SK-N-SH (cell line): Measurements from ENCODE around the gene THAP12.

ENCODE experiments used
- CHD2 ChIP-seq: fragments of 150-350 bp; IDR thresholded peaks from 2 replicates; pipeline ENCODE4 v1.6.1; 2018; ENCODE audit warnings: low read length; ENCODE audit not compliant: partially characterized antibody
- EP300 ChIP-seq, 2 experiments: IDR thresholded peaks; 2 replicates each; pipeline versions ENCODE4 v1.4.0 to v1.6.1; 2012; ENCODE audit warnings: borderline replicate concordance in 1 of 2, low read depth in 1 of 2, low read length in 1 of 2
- FOXJ3 ChIP-seq: sonication (generic); formaldehyde crosslinking; IDR thresholded peaks from 2 replicates; pipeline ENCODE4 v1.5.1; 2020; ENCODE audit warnings: mild to moderate bottlenecking, missing genetic modification reagents
- GATA2 ChIP-seq: sonication (generic); formaldehyde crosslinking; IDR thresholded peaks from 2 replicates; pipeline ENCODE4 v1.5.0; 2020; ENCODE audit warnings: mild to moderate bottlenecking, missing genetic modification reagents
- MXI1 ChIP-seq: IDR thresholded peaks from 2 replicates; pipeline ENCODE4 v1.6.1; 2012; ENCODE audit warnings: mild to moderate bottlenecking, low read depth, low read length, improper control_type of control experiment
- NRF1 ChIP-seq: IDR thresholded peaks from 2 replicates; pipeline ENCODE4 v1.6.1; 2012; ENCODE audit warnings: low read depth, mild to moderate bottlenecking, low read length
- POLR2AphosphoS5 ChIP-seq: IDR thresholded peaks from 2 replicates; pipeline ENCODE4 v1.6.1; 2012; ENCODE audit warnings: low read depth, low read length
- TEAD4 ChIP-seq: IDR thresholded peaks from 2 replicates; pipeline ENCODE4 v1.4.0; 2012; ENCODE audit warnings: mild to moderate bottlenecking, borderline replicate concordance; ENCODE audit not compliant: insufficient read depth
- TF ChIP-seq, protein P1 (sequence below): fragments of 200-600 bp; sonication (generic); IDR thresholded peaks from 2 replicates; pipeline ENCODE4 v1.6.1; 2017; ENCODE audit warnings: antibody characterized with exemption, mild to moderate bottlenecking, moderate library complexity
- TF ChIP-seq, protein P2 (sequence below): IDR thresholded peaks from 2 replicates; pipeline ENCODE4 v1.4.0; 2012; ENCODE audit warnings: low read depth
- TF ChIP-seq, protein P3 (sequence below): fragments of 150-350 bp; IDR thresholded peaks from 2 replicates; pipeline ENCODE4 v1.6.1; 2017; ENCODE audit warnings: antibody characterized with exemption, low read length, low read depth, borderline replicate concordance
- TF ChIP-seq, protein P4 (sequence below): IDR thresholded peaks from 2 replicates; pipeline ENCODE4 v1.4.0; 2012; ENCODE audit warnings: low read depth, borderline replicate concordance
- TF ChIP-seq, protein P5 (sequence below): IDR thresholded peaks from 2 replicates; pipeline ENCODE4 v1.6.1; 2012; ENCODE audit warnings: mild to moderate bottlenecking, low read depth, low read length, moderate library complexity
- TF ChIP-seq, protein P6 (sequence below): IDR thresholded peaks from 2 replicates; pipeline ENCODE4 v1.4.0; 2012; ENCODE audit warnings: low read depth, borderline replicate concordance

DNA sequence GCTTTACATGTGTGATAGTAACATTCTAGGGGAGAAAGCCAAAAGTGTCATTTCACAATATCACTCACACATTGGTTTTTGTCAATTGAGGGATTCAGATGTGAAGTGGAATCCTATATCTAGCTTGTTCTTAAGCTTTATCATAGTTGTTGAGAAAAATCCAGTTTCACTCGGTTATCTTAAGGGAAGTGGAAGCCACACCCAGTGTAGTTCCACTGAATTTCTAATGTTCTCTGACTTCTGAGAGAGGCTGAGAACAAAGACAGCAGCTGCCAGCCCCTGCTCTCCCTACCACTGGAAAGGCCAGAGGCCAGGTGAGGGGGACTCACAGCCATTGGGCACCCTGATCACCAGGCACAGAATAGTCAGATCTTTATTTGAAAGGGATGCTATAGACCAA is 53.7 kb downstream of the THAP12 start:
- TF ChIP-seq, protein P1, sequence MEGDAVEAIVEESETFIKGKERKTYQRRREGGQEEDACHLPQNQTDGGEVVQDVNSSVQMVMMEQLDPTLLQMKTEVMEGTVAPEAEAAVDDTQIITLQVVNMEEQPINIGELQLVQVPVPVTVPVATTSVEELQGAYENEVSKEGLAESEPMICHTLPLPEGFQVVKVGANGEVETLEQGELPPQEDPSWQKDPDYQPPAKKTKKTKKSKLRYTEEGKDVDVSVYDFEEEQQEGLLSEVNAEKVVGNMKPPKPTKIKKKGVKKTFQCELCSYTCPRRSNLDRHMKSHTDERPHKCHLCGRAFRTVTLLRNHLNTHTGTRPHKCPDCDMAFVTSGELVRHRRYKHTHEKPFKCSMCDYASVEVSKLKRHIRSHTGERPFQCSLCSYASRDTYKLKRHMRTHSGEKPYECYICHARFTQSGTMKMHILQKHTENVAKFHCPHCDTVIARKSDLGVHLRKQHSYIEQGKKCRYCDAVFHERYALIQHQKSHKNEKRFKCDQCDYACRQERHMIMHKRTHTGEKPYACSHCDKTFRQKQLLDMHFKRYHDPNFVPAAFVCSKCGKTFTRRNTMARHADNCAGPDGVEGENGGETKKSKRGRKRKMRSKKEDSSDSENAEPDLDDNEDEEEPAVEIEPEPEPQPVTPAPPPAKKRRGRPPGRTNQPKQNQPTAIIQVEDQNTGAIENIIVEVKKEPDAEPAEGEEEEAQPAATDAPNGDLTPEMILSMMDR, result no peak
- TF ChIP-seq MXI1 (no peak), CHD2 (no peak), EP300 (IDR thresholded peaks at IDR 0.05; ENCODE audit: borderline replicate concordance in 1 of 2, low read depth in 1 of 2, low read length in 1 of 2) (no peak), POLR2AphosphoS5 (no peak), FOXJ3 (CRISPR knock-in tag) (no peak), GATA2 (CRISPR knock-in tag) (no peak), NRF1 (no peak), TEAD4 (no peak)
- TF ChIP-seq, protein P2, sequence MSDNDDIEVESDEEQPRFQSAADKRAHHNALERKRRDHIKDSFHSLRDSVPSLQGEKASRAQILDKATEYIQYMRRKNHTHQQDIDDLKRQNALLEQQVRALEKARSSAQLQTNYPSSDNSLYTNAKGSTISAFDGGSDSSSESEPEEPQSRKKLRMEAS, result no peak
- TF ChIP-seq, protein P3, sequence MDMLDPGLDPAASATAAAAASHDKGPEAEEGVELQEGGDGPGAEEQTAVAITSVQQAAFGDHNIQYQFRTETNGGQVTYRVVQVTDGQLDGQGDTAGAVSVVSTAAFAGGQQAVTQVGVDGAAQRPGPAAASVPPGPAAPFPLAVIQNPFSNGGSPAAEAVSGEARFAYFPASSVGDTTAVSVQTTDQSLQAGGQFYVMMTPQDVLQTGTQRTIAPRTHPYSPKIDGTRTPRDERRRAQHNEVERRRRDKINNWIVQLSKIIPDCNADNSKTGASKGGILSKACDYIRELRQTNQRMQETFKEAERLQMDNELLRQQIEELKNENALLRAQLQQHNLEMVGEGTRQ, result no peak
- TF ChIP-seq, protein P4, sequence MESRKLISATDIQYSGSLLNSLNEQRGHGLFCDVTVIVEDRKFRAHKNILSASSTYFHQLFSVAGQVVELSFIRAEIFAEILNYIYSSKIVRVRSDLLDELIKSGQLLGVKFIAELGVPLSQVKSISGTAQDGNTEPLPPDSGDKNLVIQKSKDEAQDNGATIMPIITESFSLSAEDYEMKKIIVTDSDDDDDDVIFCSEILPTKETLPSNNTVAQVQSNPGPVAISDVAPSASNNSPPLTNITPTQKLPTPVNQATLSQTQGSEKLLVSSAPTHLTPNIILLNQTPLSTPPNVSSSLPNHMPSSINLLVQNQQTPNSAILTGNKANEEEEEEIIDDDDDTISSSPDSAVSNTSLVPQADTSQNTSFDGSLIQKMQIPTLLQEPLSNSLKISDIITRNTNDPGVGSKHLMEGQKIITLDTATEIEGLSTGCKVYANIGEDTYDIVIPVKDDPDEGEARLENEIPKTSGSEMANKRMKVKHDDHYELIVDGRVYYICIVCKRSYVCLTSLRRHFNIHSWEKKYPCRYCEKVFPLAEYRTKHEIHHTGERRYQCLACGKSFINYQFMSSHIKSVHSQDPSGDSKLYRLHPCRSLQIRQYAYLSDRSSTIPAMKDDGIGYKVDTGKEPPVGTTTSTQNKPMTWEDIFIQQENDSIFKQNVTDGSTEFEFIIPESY, result no peak
- TF ChIP-seq, protein P5, sequence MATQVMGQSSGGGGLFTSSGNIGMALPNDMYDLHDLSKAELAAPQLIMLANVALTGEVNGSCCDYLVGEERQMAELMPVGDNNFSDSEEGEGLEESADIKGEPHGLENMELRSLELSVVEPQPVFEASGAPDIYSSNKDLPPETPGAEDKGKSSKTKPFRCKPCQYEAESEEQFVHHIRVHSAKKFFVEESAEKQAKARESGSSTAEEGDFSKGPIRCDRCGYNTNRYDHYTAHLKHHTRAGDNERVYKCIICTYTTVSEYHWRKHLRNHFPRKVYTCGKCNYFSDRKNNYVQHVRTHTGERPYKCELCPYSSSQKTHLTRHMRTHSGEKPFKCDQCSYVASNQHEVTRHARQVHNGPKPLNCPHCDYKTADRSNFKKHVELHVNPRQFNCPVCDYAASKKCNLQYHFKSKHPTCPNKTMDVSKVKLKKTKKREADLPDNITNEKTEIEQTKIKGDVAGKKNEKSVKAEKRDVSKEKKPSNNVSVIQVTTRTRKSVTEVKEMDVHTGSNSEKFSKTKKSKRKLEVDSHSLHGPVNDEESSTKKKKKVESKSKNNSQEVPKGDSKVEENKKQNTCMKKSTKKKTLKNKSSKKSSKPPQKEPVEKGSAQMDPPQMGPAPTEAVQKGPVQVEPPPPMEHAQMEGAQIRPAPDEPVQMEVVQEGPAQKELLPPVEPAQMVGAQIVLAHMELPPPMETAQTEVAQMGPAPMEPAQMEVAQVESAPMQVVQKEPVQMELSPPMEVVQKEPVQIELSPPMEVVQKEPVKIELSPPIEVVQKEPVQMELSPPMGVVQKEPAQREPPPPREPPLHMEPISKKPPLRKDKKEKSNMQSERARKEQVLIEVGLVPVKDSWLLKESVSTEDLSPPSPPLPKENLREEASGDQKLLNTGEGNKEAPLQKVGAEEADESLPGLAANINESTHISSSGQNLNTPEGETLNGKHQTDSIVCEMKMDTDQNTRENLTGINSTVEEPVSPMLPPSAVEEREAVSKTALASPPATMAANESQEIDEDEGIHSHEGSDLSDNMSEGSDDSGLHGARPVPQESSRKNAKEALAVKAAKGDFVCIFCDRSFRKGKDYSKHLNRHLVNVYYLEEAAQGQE, result no peak
- TF ChIP-seq, protein P6, sequence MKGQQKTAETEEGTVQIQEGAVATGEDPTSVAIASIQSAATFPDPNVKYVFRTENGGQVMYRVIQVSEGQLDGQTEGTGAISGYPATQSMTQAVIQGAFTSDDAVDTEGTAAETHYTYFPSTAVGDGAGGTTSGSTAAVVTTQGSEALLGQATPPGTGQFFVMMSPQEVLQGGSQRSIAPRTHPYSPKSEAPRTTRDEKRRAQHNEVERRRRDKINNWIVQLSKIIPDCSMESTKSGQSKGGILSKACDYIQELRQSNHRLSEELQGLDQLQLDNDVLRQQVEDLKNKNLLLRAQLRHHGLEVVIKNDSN, result no peak
